HG03571 (cell line): ENCODE results near the gene RBM39.
"Not testable (repeated sequence)": the region's sequence is repeated elsewhere in the genome, so short reads cannot be mapped to it uniquely, and the experiment has no call there.

Experiments
- ATAC-seq: cut with Tn5 transposase; IDR thresholded peaks from one replicate; pipeline ENCODE4 v1.9.1; 2021; ENCODE audit not compliant: unreplicated experiment

The RBM39 gene

GRCh38 chr20:35756404-35756803 is 14.3 kb upstream of the RBM39 start:
- no peak for ATAC-seq

DNA sequence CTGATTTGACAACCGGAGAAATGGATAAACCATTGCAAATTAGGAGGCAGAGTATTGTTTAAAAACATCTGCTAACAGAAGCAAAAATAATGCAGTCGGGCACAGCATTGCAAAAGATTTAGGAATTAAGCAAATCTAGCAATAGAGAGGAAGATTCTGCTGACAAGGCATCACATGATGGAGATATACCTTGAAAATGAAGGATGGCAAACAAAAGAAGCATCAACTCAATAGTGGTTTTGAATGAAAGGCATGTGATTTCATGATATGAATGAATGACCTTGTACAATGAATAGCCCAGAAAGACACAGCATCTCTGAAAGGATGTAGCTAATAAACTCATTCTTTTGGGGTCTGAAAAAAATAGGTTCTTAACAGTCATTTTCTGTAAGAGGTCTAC is 8.6 kb upstream of the RBM39 start:
- ATAC-seq: no peak

DNA sequence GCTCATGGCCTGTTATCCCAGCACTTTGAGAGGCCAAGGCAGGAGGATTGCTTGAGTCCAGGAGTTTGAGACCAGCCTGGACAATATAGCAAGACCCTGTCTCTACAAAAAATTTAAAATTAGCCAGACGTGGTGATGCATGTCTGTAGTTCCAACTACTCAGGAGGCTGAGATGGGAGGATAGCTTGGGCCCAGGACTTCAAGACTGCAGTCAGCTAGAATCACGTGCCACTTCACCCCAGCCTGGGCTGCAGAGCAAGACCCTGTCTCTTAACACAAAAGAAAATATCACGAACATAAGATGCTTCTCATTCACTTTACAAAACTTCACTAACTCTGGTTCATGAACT is 2.4 kb upstream of the RBM39 start:
- not testable (repeated sequence) for ATAC-seq

- no peak for ATAC-seq
Measured at GRCh38 chr20:35743693-35744491, 1.8 kb upstream of the RBM39 start.

GRCh38 chr20:35742741-35743523 is 872 bp upstream of the RBM39 start:
- no peak for ATAC-seq

DNA sequence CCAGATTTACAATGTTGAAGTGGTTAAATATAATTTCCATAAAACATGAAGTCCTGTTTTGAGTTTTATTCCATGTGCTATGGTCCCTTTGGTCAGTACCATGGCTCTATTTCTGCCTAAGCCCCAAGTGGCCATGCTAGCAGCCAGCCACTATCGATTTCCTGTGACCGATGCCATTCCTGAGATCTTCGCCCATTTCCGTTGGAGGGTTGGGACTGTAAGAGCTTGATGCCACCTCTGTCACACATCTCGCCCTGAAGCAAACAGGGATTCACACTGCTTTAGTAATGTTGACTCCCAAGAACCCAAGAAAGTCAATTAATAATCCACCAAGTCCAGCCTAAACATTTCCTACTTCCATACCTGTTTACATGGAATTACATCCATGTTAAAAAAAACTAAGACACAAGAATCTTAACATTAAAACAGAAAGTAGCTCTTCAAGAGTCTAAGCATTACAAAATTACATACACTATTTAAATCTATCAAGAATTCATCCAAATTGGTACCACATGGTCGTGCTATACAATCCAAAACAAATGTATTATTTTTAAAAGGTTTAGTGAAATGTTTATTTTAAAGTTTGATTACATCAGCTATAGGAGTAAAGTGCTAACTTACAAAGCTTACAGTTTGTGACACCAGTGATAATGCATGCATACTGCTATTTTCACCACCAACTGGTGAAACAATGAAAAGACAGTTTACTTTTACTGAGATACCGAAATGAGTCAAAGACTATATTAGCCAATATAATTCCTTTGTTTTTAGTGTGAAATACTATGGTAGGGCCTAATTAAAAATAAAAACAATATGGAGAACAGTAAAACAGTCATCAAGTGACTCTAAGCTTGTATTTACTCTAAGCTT is 2.5 kb downstream of the RBM39 start:
- no peak for ATAC-seq

DNA sequence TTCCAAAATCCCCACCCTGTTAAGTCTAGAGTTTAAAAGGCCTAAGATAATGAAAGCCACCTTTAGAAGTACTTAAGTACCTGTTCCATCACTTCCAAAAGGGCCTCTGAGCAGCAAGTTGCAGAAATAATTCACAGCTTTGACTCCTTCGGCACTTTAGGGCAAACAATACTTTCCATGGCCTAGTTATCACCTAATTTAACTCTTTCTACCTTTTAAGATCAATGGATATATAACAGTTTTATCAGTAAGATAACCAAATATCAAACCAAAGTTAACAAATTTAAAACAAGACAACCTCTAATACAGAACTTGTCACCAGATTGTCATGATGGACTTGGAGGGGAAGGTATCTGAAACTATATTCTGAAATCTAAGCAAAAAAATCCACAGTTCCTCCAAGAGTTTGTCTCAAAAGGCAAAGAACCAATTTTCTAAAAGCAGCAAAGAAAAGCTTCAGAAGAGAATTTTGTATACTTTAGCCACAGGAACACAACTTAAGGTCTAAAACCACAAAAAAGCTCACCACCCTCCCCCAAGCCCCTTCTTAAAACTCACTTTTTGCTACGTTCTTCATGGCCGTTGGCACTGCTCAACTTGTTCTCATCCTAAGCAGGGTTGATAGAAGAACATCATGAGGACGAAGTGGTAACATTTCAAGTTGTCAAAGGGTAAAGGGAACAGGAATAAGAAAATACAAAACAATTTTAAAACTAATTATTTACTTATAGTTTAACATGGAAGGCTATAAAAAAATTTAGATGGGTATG is 3.5 kb downstream of the RBM39 start:
- ATAC-seq: no peak

- no peak for ATAC-seq
Measured at GRCh38 chr20:35737865-35738333, 4.2 kb downstream of the RBM39 start.

DNA sequence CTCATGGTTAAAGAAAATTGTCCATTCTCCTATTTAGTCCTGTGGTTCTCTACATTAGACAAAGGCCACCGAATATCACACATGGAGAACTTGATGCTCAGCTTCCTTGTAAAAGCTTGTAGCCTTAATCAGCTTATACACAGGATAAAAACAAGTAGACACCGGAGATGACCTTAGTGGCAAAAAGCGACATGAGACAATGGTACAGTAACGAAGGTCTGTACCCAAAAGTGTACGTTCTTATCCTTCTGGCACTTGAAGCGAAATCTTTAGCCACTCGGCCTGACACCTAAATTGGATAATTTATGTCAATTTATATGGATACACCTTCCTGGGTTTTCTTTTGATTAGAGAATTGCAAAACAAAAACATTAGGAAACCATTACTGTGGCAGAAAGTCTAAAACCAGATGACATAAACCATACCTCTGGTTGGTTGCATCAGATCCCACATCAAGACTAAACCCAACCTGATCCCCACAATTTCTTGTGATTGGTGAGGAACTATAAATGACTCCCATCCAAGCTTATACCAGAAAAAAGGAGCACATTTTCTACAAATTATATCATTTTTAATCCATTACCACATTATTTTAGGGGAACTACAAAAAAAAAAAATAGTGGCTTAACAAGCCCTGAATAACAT is 6.1 kb downstream of the RBM39 start:
- ATAC-seq: no peak

DNA sequence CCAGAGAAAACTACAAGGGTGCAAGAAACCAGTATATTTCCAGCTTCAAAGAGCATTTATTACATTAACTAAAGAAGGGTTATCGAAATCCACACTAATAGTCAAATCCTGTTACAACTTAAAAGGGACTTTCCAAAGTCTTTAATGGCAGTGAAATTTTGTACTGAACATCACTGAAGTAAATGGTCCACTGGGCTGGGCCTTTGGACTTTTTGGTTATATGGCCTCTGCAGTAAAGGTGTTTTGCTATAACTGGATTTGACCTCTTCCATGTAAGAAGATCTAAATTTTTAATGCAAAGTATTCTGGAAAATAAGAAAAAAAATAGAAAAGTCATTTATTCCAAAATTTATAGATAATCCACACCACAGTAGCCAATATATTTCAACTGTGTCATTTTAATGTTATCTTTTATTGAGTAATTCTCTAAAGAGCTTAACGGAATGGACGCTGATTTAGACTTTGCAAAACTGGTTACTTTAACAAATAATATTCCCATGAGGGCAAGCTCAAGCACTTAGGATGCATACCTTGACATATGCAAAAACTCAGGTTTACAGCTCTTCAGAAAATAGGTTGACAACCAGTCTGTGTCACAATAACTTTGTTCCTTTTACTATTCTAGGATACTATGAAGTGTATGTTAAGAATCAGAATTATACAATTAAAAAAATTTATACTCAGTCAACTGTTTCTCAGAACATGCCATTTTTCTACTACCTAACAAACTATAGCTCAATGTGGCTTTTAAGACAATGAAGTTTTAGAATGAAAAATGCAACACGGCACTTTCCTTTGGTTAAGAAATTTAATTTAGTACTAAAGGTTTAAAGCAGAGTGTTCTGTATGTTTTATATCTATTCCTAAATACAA is 7.0 kb downstream of the RBM39 start:
- ATAC-seq: no peak

- ATAC-seq: no peak
Measured at GRCh38 chr20:35734374-35734773, 7.7 kb downstream of the RBM39 start.

- ATAC-seq: no peak
Measured at GRCh38 chr20:35732644-35732982, 9.4 kb downstream of the RBM39 start.

GRCh38 chr20:35731862-35732643 is 10.0 kb downstream of the RBM39 start:
- no peak for ATAC-seq

DNA sequence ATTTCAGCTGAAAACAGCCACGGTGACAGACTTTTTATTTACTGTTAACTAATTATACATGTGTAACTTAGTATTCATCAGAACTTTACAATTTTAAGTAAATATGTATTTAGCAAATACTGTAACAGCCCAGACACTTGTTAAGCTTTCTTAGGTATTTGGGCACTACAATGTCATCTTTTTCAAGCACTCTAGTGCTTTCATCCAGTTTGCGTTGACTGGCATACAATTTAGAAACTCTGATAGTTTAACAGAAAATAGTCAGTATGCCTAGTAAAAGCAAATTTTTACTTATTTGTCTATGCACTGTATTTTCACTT is 10.6 kb downstream of the RBM39 start:
- ATAC-seq: no peak

- ATAC-seq: no peak
Measured at GRCh38 chr20:35730583-35731468, 11.2 kb downstream of the RBM39 start.

GRCh38 chr20:35729836-35730582 is 12.1 kb downstream of the RBM39 start:
- no peak for ATAC-seq

DNA sequence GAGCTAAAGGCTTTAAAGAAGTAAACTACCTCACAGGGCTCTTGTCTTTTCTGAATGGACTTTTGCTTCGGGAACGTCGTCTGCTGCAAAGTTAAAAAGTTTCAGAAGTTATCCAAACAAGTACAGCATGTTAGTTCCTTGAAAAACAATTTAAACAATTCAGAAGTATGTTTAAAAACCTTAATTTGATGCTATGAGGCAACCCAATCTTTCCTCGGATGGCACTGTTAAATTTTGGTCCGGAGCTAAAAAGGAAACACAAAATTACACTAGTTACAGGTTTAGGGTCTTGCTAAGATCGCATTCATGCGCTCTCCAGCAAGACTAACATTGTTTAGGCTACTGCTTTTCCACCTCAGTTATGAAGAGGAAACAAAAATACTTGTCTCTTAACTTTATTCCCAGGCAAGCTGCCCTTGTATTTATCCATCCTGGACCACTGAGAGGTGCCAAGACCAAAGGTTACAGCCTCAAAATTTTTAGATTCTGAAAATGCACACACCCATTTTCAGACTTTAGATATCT is 12.7 kb downstream of the RBM39 start:
- ATAC-seq: no peak
